IMR-90 (cell line): ENCODE results near the gene THOC6.
"Not testable (repeated sequence)": the region's sequence is repeated elsewhere in the genome, so short reads cannot be mapped to it uniquely, and the experiment has no call there.

Experiments
- CEBPB ChIP-seq: IDR thresholded peaks from 2 replicates; pipeline ENCODE4 v1.6.1; 2012; ENCODE audit warnings: low read depth, low read length, improper control_type of control experiment
- CHD1 ChIP-seq: IDR thresholded peaks from 2 replicates; pipeline ENCODE4 v1.6.1; 2012; ENCODE audit warnings: low read depth, low read length, improper control_type of control experiment
- CTCF ChIP-seq: conservative IDR thresholded peaks from 2 replicates; pipeline ENCODE4 v1.5.1; 2012; ENCODE audit warnings: mild to moderate bottlenecking, low read depth, low read length, improper control_type of control experiment
- ELK1 ChIP-seq: fragments of 150-350 bp; IDR thresholded peaks from 2 replicates; pipeline ENCODE4 v1.6.1; 2016; ENCODE audit warnings: low read depth, mild to moderate bottlenecking, low read length, moderate library complexity, borderline replicate concordance
- FOS ChIP-seq: fragments of 150-350 bp; IDR thresholded peaks from 2 replicates; pipeline ENCODE4 v1.6.1; 2016; ENCODE audit warnings: low read depth, low read length
- MAFK ChIP-seq: IDR thresholded peaks from 2 replicates; pipeline ENCODE4 v1.6.1; 2012; ENCODE audit warnings: low read depth, low read length, improper control_type of control experiment
- POLR2A ChIP-seq: IDR thresholded peaks from 2 replicates; pipeline ENCODE4 v1.6.1; 2012; ENCODE audit warnings: mild to moderate bottlenecking, low read depth, low read length
- RAD21 ChIP-seq: IDR thresholded peaks from 2 replicates; pipeline ENCODE4 v1.6.1; 2012; ENCODE audit warnings: low read length, improper control_type of control experiment
- RCOR1 ChIP-seq: IDR thresholded peaks from 2 replicates; pipeline ENCODE4 v1.6.1; 2012; ENCODE audit warnings: mild to moderate bottlenecking, low read length, improper control_type of control experiment; ENCODE audit not compliant: insufficient replicate concordance
- RFX5 ChIP-seq: IDR thresholded peaks from 2 replicates; pipeline ENCODE4 v1.8.0; 2012; ENCODE audit warnings: low read depth, mild to moderate bottlenecking, low read length, moderate library complexity
- SMC3 ChIP-seq: fragments of 150-350 bp; IDR thresholded peaks from 2 replicates; pipeline ENCODE4 v1.6.1; 2016; ENCODE audit warnings: low read depth, mild to moderate bottlenecking, antibody characterized with exemption, low read length, moderate library complexity
- TF ChIP-seq, protein P1 (sequence below): fragments of 150-350 bp; IDR thresholded peaks from 2 replicates; pipeline ENCODE4 v1.6.1; 2017; ENCODE audit warnings: mild to moderate bottlenecking, antibody characterized with exemption, low read length, low read depth

GRCh38 chr16:3053330-3053710 lies 29.5 kb downstream of the THOC6 start:
- not testable (repeated sequence) for TF ChIP-seq CHD1, CTCF, RAD21, CEBPB, POLR2A, RFX5, FOS, ELK1, RCOR1, MAFK, SMC3
- TF ChIP-seq, protein P1, sequence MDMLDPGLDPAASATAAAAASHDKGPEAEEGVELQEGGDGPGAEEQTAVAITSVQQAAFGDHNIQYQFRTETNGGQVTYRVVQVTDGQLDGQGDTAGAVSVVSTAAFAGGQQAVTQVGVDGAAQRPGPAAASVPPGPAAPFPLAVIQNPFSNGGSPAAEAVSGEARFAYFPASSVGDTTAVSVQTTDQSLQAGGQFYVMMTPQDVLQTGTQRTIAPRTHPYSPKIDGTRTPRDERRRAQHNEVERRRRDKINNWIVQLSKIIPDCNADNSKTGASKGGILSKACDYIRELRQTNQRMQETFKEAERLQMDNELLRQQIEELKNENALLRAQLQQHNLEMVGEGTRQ, result not testable (repeated sequence)
